GM21515 (cell line): ENCODE results near the gene KAZN.

ENCODE experiments used
- ATAC-seq: cut with Tn5 transposase; IDR thresholded peaks from one replicate; pipeline ENCODE4 v1.9.1; 2021; ENCODE audit not compliant: unreplicated experiment

The KAZN gene

GRCh38 chr1:14738647-14739046, 140.2 kb downstream of the KAZN start:
- no peak for ATAC-seq

GRCh38 chr1:14739082-14739832, 140.8 kb downstream of the KAZN start:
- ATAC-seq, result no peak

- no peak for ATAC-seq
Observed at GRCh38 chr1:14740016-14740415, 141.5 kb downstream of the KAZN start.

- ATAC-seq, result no peak
Observed at GRCh38 chr1:14741082-14741481, 142.6 kb downstream of the KAZN start.

- ATAC-seq, result no peak
Observed at GRCh38 chr1:14741532-14741931, 143.0 kb downstream of the KAZN start.

GRCh38 chr1:14742181-14742980, 143.9 kb downstream of the KAZN start:
- ATAC-seq, result no peak

GRCh38 chr1:14743368-14743767, 144.9 kb downstream of the KAZN start:
- no peak for ATAC-seq

GRCh38 chr1:14745001-14745720, 146.7 kb downstream of the KAZN start:
- ATAC-seq, result no peak

- ATAC-seq, result no peak
Observed at GRCh38 chr1:14745789-14746188, 147.3 kb downstream of the KAZN start.

- ATAC-seq, result no peak
Observed at GRCh38 chr1:14746393-14746792, 147.9 kb downstream of the KAZN start.

- ATAC-seq, result no peak
Observed at GRCh38 chr1:14748151-14748550, 149.7 kb downstream of the KAZN start.

GRCh38 chr1:14748977-14749376, 150.5 kb downstream of the KAZN start:
- no peak for ATAC-seq

- ATAC-seq, result no peak
Observed at GRCh38 chr1:14750490-14750889, 152.0 kb downstream of the KAZN start.

GRCh38 chr1:14755518-14756252, 157.2 kb downstream of the KAZN start:
- ATAC-seq, result no peak

- ATAC-seq, result no peak
Observed at GRCh38 chr1:14756589-14757285, 158.3 kb downstream of the KAZN start.

GRCh38 chr1:14757286-14757625, 158.8 kb downstream of the KAZN start:
- no peak for ATAC-seq

- no peak for ATAC-seq
Observed at GRCh38 chr1:14759042-14759818, 160.7 kb downstream of the KAZN start.

- no peak for ATAC-seq
Observed at GRCh38 chr1:14759843-14760242, 161.4 kb downstream of the KAZN start.

GRCh38 chr1:14760780-14761179, 162.3 kb downstream of the KAZN start:
- ATAC-seq, result no peak
